Natural killer cell treated with Interleukin-12 subunit alpha and Interleukin-12 subunit beta and Interleukin-15 and Interleukin-18, amount 100 ng/mL, for 72 hours (primary cell): ENCODE measurements around the gene MAD2L1BP. TPM values are rescaled to one million over a fixed set of nuclear protein-coding genes. Genes with fewer than 3 reads are reported as not detected.

Source experiments
- total RNA-seq, 2 donors: library from RNA; stranded (reverse); gene quantifications; one replicate each; pipeline ENCODE4 v1.2.3, GENCODE V29; 2022

The MAD2L1BP gene
- total RNA-seq, 2 donors from 2014 or later = 37.1 to 39.7 TPM

Other genes with a start within 250 kb of the MAD2L1BP start
- 10 to 100 TPM; 41.8 to 82.9 TPM for gene ABCC10, start 208.3 kb upstream of the MAD2L1BP start, total RNA-seq
- gene DLK2, start 180.3 kb upstream of the MAD2L1BP start, total RNA-seq = under 1 TPM in 1 of 2 donors, not detected in 1; 0.14 TPM
- gene TJAP1, start 158.3 kb upstream of the MAD2L1BP start, total RNA-seq = 10 to 100 TPM; 44.6 to 80.4 TPM
- under 1 TPM; 0.36 to 0.39 TPM for gene LRRC73, start 125.5 kb upstream of the MAD2L1BP start, total RNA-seq
- gene YIPF3, start 118.9 kb upstream of the MAD2L1BP start, total RNA-seq = 10 to 100 TPM; 53.8 to 69.9 TPM
- gene POLR1C, start 118.8 kb upstream of the MAD2L1BP start, total RNA-seq = 10 to 100 TPM; 46.9 to 61.5 TPM
- 100 to 1,000 TPM in 1 of 2 donors, 10 to 100 TPM in 1; 80.0 to 178 TPM for gene XPO5, start 59.8 kb upstream of the MAD2L1BP start, total RNA-seq
- 10 to 100 TPM; 25.6 to 53.4 TPM for gene POLH, start 59.7 kb upstream of the MAD2L1BP start, total RNA-seq
- gene GTPBP2, start 6.6 kb upstream of the MAD2L1BP start, total RNA-seq = 100 to 1,000 TPM in 1 of 2 donors, 10 to 100 TPM in 1; 85.4 to 116 TPM
- not detected for gene RSPH9, start 9.2 kb downstream of the MAD2L1BP start, total RNA-seq
- gene MRPS18A, start 52.0 kb downstream of the MAD2L1BP start, total RNA-seq = 10 to 100 TPM; 32.7 to 39.3 TPM
- gene VEGFA, start 134.4 kb downstream of the MAD2L1BP start, total RNA-seq = 10 to 100 TPM; 36.8 to 43.0 TPM